GM12878 (cell line): ENCODE measurements around the gene CHIT1. TPM values are rescaled to one million over a fixed set of nuclear protein-coding genes. Genes with fewer than 3 reads are reported as not detected.

Experiments
- ATAC-seq: fragments of 200-7000 bp; cut with Tn5 transposase; 3 replicates; pipeline ENCODE4 v1.9.1; 2020; ENCODE audit warnings: mild to moderate bottlenecking, moderate library complexity
- BruUV-seq: library from RNA; stranded (reverse); fragments of 400-500 nt; replicated peaks from 2 replicates; lab custom pipeline; 2021; lab: Mats Ljungman, UMichigan
- CTCF ChIA-PET: fragments of 300-600 bp; sonication (Branson Sonifier 250); formaldehyde crosslinking; extraction: SDS; loops from one replicate; lab custom pipeline; 2021; ENCODE audit warnings: inconsistent platforms; lab: Yijun Ruan, JAX
- POLR2A ChIA-PET: fragments of 350-600 bp; formaldehyde crosslinking; extraction: SDS; loops from one replicate; lab custom pipeline; 2021; ENCODE audit warnings: inconsistent platforms; lab: Charles Lee
- RAD21 ChIA-PET: fragments of 300-600 bp; sonication (Branson Sonifier 250); formaldehyde crosslinking; loops from one replicate; lab custom pipeline; 2023; ENCODE audit warnings: antibody characterized with exemption; ENCODE audit not compliant: unreplicated experiment; lab: Charles Lee
- SMC1A ChIA-PET: fragments of 300-600 bp; sonication (Branson Sonifier 250); formaldehyde crosslinking; loops from one replicate; lab custom pipeline; 2023; ENCODE audit not compliant: unreplicated experiment, uncharacterized antibody; lab: Charles Lee
- DNase-seq: peaks from one replicate; pipeline ENCODE4 v3.0.0-alpha.2; 2011; ENCODE audit warnings: low read depth, low spot score
- FAIRE-seq: peaks from 3 replicates; lab custom pipeline; 2011; peaks lifted over from hg19 to GRCh38; lab: Jason Lieb, UNC
- H2AFZ ChIP-seq: 2 replicates; pipeline ENCODE4 v1.6.0; 2011; ENCODE audit warnings: low read depth, low read length, control low read depth; ENCODE audit not compliant: control insufficient read depth
- H3K27ac ChIP-seq: 2 replicates; pipeline ENCODE4 v1.5.1; 2011; ENCODE audit warnings: control low read depth; ENCODE audit not compliant: control insufficient read depth, insufficient read depth
- H3K27me3 ChIP-seq, 2 experiments: replicated peaks in 1 of 2; 2 replicates each; pipeline versions ENCODE4 v1.6.0 to v1.6.1; 2011; ENCODE audit warnings: low read length in 1 of 2; ENCODE audit not compliant: control insufficient read depth in 2 of 2, insufficient read depth in 2 of 2
- H3K36me3 ChIP-seq, 2 experiments: 2 replicates each; pipeline ENCODE4 v1.5.1; 2011; ENCODE audit warnings: low read length in 1 of 2; ENCODE audit not compliant: control insufficient read depth in 2 of 2, insufficient read depth in 2 of 2
- H3K4me1 ChIP-seq: 2 replicates; pipeline ENCODE4 v1.6.1; 2011; ENCODE audit warnings: mild to moderate bottlenecking, low read length, moderate library complexity, mixed read lengths; ENCODE audit not compliant: control insufficient read depth, insufficient read depth
- H3K4me2 ChIP-seq: 2 replicates; pipeline ENCODE4 v1.6.0; 2011; ENCODE audit warnings: control low read depth; ENCODE audit not compliant: control insufficient read depth, insufficient read depth
- H3K4me3 ChIP-seq: fragments of 200-600 bp; sonication (generic); 2 replicates; pipeline ENCODE4 v1.5.1; 2016
- H3K79me2 ChIP-seq: 2 replicates; pipeline ENCODE4 v1.6.0; 2011; ENCODE audit warnings: low read length; ENCODE audit not compliant: control insufficient read depth, insufficient read depth
- H3K9ac ChIP-seq: 2 replicates; pipeline ENCODE4 v1.8.0; 2011; ENCODE audit warnings: low read length, control low read depth, mixed read lengths; ENCODE audit not compliant: control insufficient read depth, insufficient read depth
- H3K9me3 ChIP-seq: replicated peaks from 3 replicates; pipeline ENCODE4 v1.5.1; 2011; ENCODE audit warnings: mild to moderate bottlenecking, low read length; ENCODE audit not compliant: control insufficient read depth, insufficient read depth
- H4K20me1 ChIP-seq: 2 replicates; pipeline ENCODE4 v1.6.0; 2011; ENCODE audit not compliant: control insufficient read depth, insufficient read depth
- ASH2L ChIP-seq: fragments of 300-600, 200-600 bp; sonication (generic); IDR thresholded peaks from 2 replicates; pipeline ENCODE4 v1.6.1; 2017; ENCODE audit warnings: low read depth, mild to moderate bottlenecking, borderline replicate concordance
- ATF7 ChIP-seq: fragments of 450-650 bp; IDR thresholded peaks from 2 replicates; pipeline ENCODE4 v1.6.1; 2016; ENCODE audit warnings: low read depth, mild to moderate bottlenecking
- CEBPB ChIP-seq, 2 experiments: fragments of 150-350 bp in 1 of 2; IDR thresholded peaks; 2 replicates each; pipeline ENCODE4 v1.6.1; 2012 to 2014; ENCODE audit warnings: low read depth in 2 of 2, low read length in 2 of 2, borderline replicate concordance in 1 of 2, inconsistent platforms in 1 of 2
- CHD2 ChIP-seq: IDR thresholded peaks from 2 replicates; pipeline ENCODE4 v1.6.1; 2011; ENCODE audit warnings: low read depth, low read length, improper control_type of control experiment, borderline replicate concordance
- CHD4 ChIP-seq: fragments of 200-600 bp; sonication (generic); IDR thresholded peaks from 2 replicates; pipeline ENCODE4 v1.6.1; 2016; ENCODE audit warnings: mild to moderate bottlenecking
- GATAD2B ChIP-seq: fragments of 450-650 bp; conservative IDR thresholded peaks from 2 replicates; pipeline ENCODE4 v1.6.1; 2017; ENCODE audit warnings: low read depth, mild to moderate bottlenecking, moderate library complexity
- IKZF1 ChIP-seq: fragments of 450-650 bp; conservative IDR thresholded peaks from 2 replicates; pipeline ENCODE4 v1.6.1; 2017; ENCODE audit warnings: antibody characterized with exemption, mild to moderate bottlenecking
- IKZF2 ChIP-seq, 2 experiments: fragments of 450-650 bp; IDR thresholded peaks; 2 replicates each; pipeline ENCODE4 v1.6.1; 2017; ENCODE audit warnings: mild to moderate bottlenecking in 2 of 2, moderate library complexity in 2 of 2
- MTA2 ChIP-seq: fragments of 450-650 bp; IDR thresholded peaks from 2 replicates; pipeline ENCODE4 v1.6.1; 2016; ENCODE audit warnings: low read depth, mild to moderate bottlenecking, moderate library complexity
- MYB ChIP-seq: fragments of 150-350 bp; IDR thresholded peaks from 2 replicates; pipeline ENCODE4 v1.6.1; 2014; ENCODE audit warnings: mild to moderate bottlenecking, low read depth, low read length, borderline replicate concordance
- NR2C1 ChIP-seq: fragments of 450-650 bp; IDR thresholded peaks from 2 replicates; pipeline ENCODE4 v1.6.1; 2017; ENCODE audit warnings: antibody characterized with exemption, mild to moderate bottlenecking, moderate library complexity
- RAD21 ChIP-seq: IDR thresholded peaks from 2 replicates; pipeline ENCODE4 v1.6.1; 2011; ENCODE audit warnings: mild to moderate bottlenecking, low read depth, low read length, moderate library complexity; ENCODE audit not compliant: insufficient read depth
- SIX5 ChIP-seq: IDR thresholded peaks from 2 replicates; pipeline ENCODE4 v1.6.1; 2011; ENCODE audit warnings: mild to moderate bottlenecking, low read depth, low read length, moderate library complexity; ENCODE audit not compliant: severe bottlenecking
- SMAD5 ChIP-seq: IDR thresholded peaks from 2 replicates; pipeline ENCODE4 v1.6.1; 2016; ENCODE audit warnings: antibody characterized with exemption, low read depth
- SMARCA5 ChIP-seq: fragments of 450-650 bp; IDR thresholded peaks from 2 replicates; pipeline ENCODE4 v1.6.1; 2017; ENCODE audit warnings: mild to moderate bottlenecking
- SRF ChIP-seq, 2 experiments: IDR thresholded peaks; 2 replicates each; pipeline ENCODE4 v1.6.1; 2011; ENCODE audit warnings: low read depth in 2 of 2, low read length in 2 of 2, mild to moderate bottlenecking in 1 of 2, moderate library complexity in 1 of 2
- STAT1 ChIP-seq: fragments of 450-650 bp; conservative IDR thresholded peaks from 2 replicates; pipeline ENCODE4 v1.6.1; 2014; ENCODE audit warnings: antibody characterized with exemption, mild to moderate bottlenecking
- WRNIP1 ChIP-seq: IDR thresholded peaks from 2 replicates; pipeline ENCODE4 v1.6.1; 2011; ENCODE audit warnings: low read depth, low read length, improper control_type of control experiment, borderline replicate concordance
- WGBS: methylation state at CpG from one replicate; pipeline ENCODE4 v1.1.6; 2016; ENCODE audit warnings: low lambda C conversion rate; ENCODE audit not compliant: insufficient replicate concordance, insufficient coverage; ENCODE audit errors: missing lambda C conversion rate; 5-methylcytosine and 5-hydroxymethylcytosine counted together
- in situ Hi-C: fragments of 300-500 bp; cut with MboI; formaldehyde crosslinking; loops from 9 replicates; pipeline ENCODE4 v1.14.3; 2018; ENCODE audit warnings: mixed read lengths
- intact Hi-C: fragments of 100-400 bp; cut with micrococcal nuclease; formaldehyde crosslinking; loops from one replicate; pipeline ENCODE4 v1.14.2; 2022; ENCODE audit not compliant: unreplicated experiment
- polyA plus RNA-seq, 11 experiments: library from polyadenylated mRNA; depleted of rRNA in 4 of 11; unstranded in 6 of 11; stranded (reverse) in 5 of 11; fragments of >200 nt; fragmentation: Nextera tagmentation in 4 of 11; fragmentation: Illumina TruSeq in 1 of 11; extraction: Ambion mirVana in 4 of 11; extraction: Trizol in 1 of 11; gene quantifications; 1 replicate in 1 of 11; 2 replicates in 10 of 11; pipeline versions ENCODE4 v1.2.1 to v1.2.3, GENCODE V29; 2011 to 2016; ENCODE audit warnings: inconsistent platforms in 2 of 11, missing spikeins in 2 of 11, low read depth in 1 of 11
- total RNA-seq, 4 experiments: library from RNA; depleted of rRNA in 3 of 4; stranded (reverse); fragments of >200 nt in 3 of 4; fragmentation: Illumina TruSeq in 1 of 4; extraction: Trizol in 1 of 4; gene quantifications; 2 replicates each; pipeline versions ENCODE4 v1.2.1 to v1.2.3, GENCODE V29; 2013 to 2021

CHIT1 gene
- total and polyA plus RNA-seq, 10 of the 15 experiments (the other 5 are each of a cell fraction or from before 2014, with no cell fraction given), result 0.02 to 2.1 (median 0.76) TPM

- ChIA-PET RAD21 (interaction anchor here (0.5 to 30.0 kb wide), 32 partner anchors 9 to 358 kb away, joined by 3 to 501 read pairs (median 5); partner anchors contain the start of genes ATP2B4, BTG2 and OPTC), POLR2A (interaction anchor here (0.8 to 1.4 kb wide), 5 partner anchors 57 to 229 kb away, joined by 3 to 8 read pairs (median 3); no protein-coding TSS in a partner anchor)
- H3K4me1 ChIP-seq, result peaks cover 12% of the 10 kb centered on the region
These were observed 38.4 kb upstream of the CHIT1 start for GRCh38 chr1:203267912-203268311.

GRCh38 chr1:203267347-203267846 is 37.9 kb upstream of the CHIT1 start:
- no peaks in the 10 kb centered on the region for H4K20me1 ChIP-seq
- ATAC-seq (peak; percentile 70), DNase-seq (no peak), FAIRE-seq (peak; percentile 38)
- H3K4me1 ChIP-seq, result peaks cover 7% of the 10 kb centered on the region
- WGBS, result 0% methylated on average over 20 of the region's 20 CpGs
- intact Hi-C loops, result loop anchor here (1.0 to 5.0 kb wide), 4 partner anchors 71 to 435 kb away; no protein-coding TSS in a partner anchor
- peak overlapping the region; percentile 55 for H3K9ac ChIP-seq
- H3K9me3 ChIP-seq, result no peaks in the 10 kb centered on the region
- POLR2A ChIA-PET, result interaction anchor here (0.8 to 1.4 kb wide), 5 partner anchors 57 to 228 kb away, joined by 3 to 8 read pairs (median 3); no protein-coding TSS in a partner anchor
- BruUV-seq, result no TSS peak
- H2AFZ ChIP-seq, result peak overlapping the region; percentile 86
- SMC1A ChIA-PET, result interaction anchor here (0.6 to 30.2 kb wide), 32 partner anchors 10 to 434 kb away, joined by 3 to 590 read pairs (median 4); partner anchors contain the start of gene ATP2B4
- no peaks in the 10 kb centered on the region for H3K79me2 ChIP-seq
- peak overlapping the region; percentile 61; the same call in 1 of the 2 replicates for H3K4me3 ChIP-seq
- peak overlapping the region; percentile 47 for H3K27ac ChIP-seq
- RAD21 ChIA-PET, result interaction anchor here (0.5 to 30.0 kb wide), 35 partner anchors 10 to 359 kb away, joined by 3 to 501 read pairs (median 5); partner anchors contain the start of genes ATP2B4, BTG2 and OPTC
- CTCF ChIA-PET, result interaction anchor here (0.6 to 15.2 kb wide), 82 partner anchors 10 to 434 kb away, joined by 3 to 854 read pairs (median 5); partner anchors contain the start of genes ATP2B4, BTG2, OPTC and PPFIA4
- no peaks in the 10 kb centered on the region for H3K36me3 ChIP-seq
- H3K27me3 ChIP-seq, result no peaks in the 10 kb centered on the region; a peak in 1 of 4 replicates
- in situ Hi-C loops, result no loop called here
- peak overlapping the region; percentile 56 for H3K4me2 ChIP-seq
- TF ChIP-seq RAD21 (peak; percentile 95), MYB (no peak), IKZF1 (peak; percentile 78), CHD2 (0 out of 2 replicates have a peak, but pooled peaks have one; percentile 33), SMARCA5 (peak; percentile 38; the same call in 1 of the 2 replicates), SIX5 (no peak), STAT1 (0 out of 2 replicates have a peak, but pooled peaks have one; percentile 65), CEBPB (IDR thresholded peaks at IDR 0.05; ENCODE audit: borderline replicate concordance in 1 of 2, low read depth in 2 of 2, low read length in 2 of 2) (no peak), SMAD5 (no peak), ATF7 (no peak; the same call in 1 of the 2 replicates)

More at GRCh38 chr1:203267912-203268311, 38.4 kb upstream of the CHIT1 start:
- H4K20me1 ChIP-seq, result no peaks in the 10 kb centered on the region
- H3K36me3 ChIP-seq, result no peaks in the 10 kb centered on the region
- 0 out of 2 replicates have a peak overlapping the region, but pooled peaks have one; percentile 61 for H3K4me3 ChIP-seq
- no TSS peak for BruUV-seq
- H3K9me3 ChIP-seq, result no peaks in the 10 kb centered on the region
- peak overlapping the region; percentile 86 for H2AFZ ChIP-seq
- no peak; the same call in 2 of the 3 replicates for ATAC-seq
- H3K9ac ChIP-seq, result peak overlapping the region; percentile 55
- H3K27me3 ChIP-seq, result no peaks in the 10 kb centered on the region; a peak in 1 of 4 replicates
- no peaks in the 10 kb centered on the region; the same call in 1 of the 2 replicates for H3K79me2 ChIP-seq
- CTCF ChIA-PET, result interaction anchor here (0.6 to 15.2 kb wide), 84 partner anchors 11 to 434 kb away, joined by 3 to 854 read pairs (median 4); partner anchors contain the start of genes ATP2B4, BTG2, OPTC and PPFIA4
- peak overlapping the region; percentile 56 for H3K4me2 ChIP-seq
- no peak for TF ChIP-seq SRF (IDR thresholded peaks at IDR 0.05; ENCODE audit: low read depth in 2 of 2, low read length in 2 of 2)
- TF ChIP-seq ASH2L, result no peak
- no peak for TF ChIP-seq RAD21
- TF ChIP-seq NR2C1, result no peak
- TF ChIP-seq CHD4, result no peak
- TF ChIP-seq WRNIP1, result no peak
- TF ChIP-seq GATAD2B, result no peak
- TF ChIP-seq MTA2, result no peak
- no peak for TF ChIP-seq IKZF2 (IDR thresholded peaks at IDR 0.05)
- TF ChIP-seq, all 136 proteins: peak for 0
- peak overlapping the region; percentile 47; the same call in 1 of the 2 replicates for H3K27ac ChIP-seq
- intact Hi-C loops (loop anchor here (1.0 to 5.0 kb wide), 5 partner anchors 70 to 434 kb away; no protein-coding TSS in a partner anchor), in situ Hi-C loops (no loop called here)
- SMC1A ChIA-PET, result interaction anchor here (0.6 to 30.2 kb wide), 32 partner anchors 9 to 433 kb away, joined by 3 to 590 read pairs (median 4); partner anchors contain the start of gene ATP2B4
- no peak for DNase-seq
- 70% methylated on average over 15 of the region's 15 CpGs for WGBS
- FAIRE-seq, result no peak
